H9 (cell line): ENCODE data around the gene SCAMP3. TPM values are rescaled to one million over a fixed set of nuclear protein-coding genes. Genes with fewer than 3 reads are reported as not detected.

Experiments
- DNase-seq: peaks from one replicate; pipeline ENCODE4 v3.0.0-alpha.2; 2017
- H2AFZ ChIP-seq: one replicate; pipeline ENCODE4 v1.6.1; 2013; ENCODE audit warnings: mild to moderate bottlenecking, low read length, control low read depth, moderate library complexity
- H2AK5ac ChIP-seq: 2 replicates; pipeline ENCODE4 v1.6.1; 2013; ENCODE audit warnings: low read length, control low read depth, mixed read lengths; ENCODE audit not compliant: insufficient read length
- H2BK120ac ChIP-seq: one replicate; pipeline ENCODE4 v1.6.1; 2013; ENCODE audit warnings: low read depth, mild to moderate bottlenecking, low read length, control low read depth, inconsistent platforms; ENCODE audit not compliant: poor library complexity, severe bottlenecking
- H2BK12ac ChIP-seq: 2 replicates; pipeline ENCODE4 v1.6.1; 2013; ENCODE audit warnings: low read length, control low read depth, mixed read lengths, low read depth; ENCODE audit not compliant: insufficient read length
- H2BK15ac ChIP-seq: 2 replicates; pipeline ENCODE4 v1.6.1; 2013; ENCODE audit warnings: low read depth, low read length, control low read depth
- H2BK20ac ChIP-seq: one replicate; pipeline ENCODE4 v1.6.1; 2013; ENCODE audit warnings: low read depth, mild to moderate bottlenecking, low read length, control low read depth, inconsistent platforms; ENCODE audit not compliant: poor library complexity, severe bottlenecking
- H2BK5ac ChIP-seq: 2 replicates; pipeline ENCODE4 v1.6.1; 2013; ENCODE audit warnings: low read length, control low read depth, mixed read lengths; ENCODE audit not compliant: insufficient read length
- H3K14ac ChIP-seq: 2 replicates; pipeline ENCODE4 v1.6.1; 2013; ENCODE audit warnings: low read length, control low read depth; ENCODE audit not compliant: insufficient read depth
- H3K18ac ChIP-seq: 2 replicates; pipeline ENCODE4 v1.6.1; 2013; ENCODE audit warnings: low read depth, mild to moderate bottlenecking, mixed read lengths, low read length, control low read depth; ENCODE audit not compliant: insufficient read length
- H3K23ac ChIP-seq: 2 replicates; pipeline ENCODE4 v1.6.1; 2013; ENCODE audit warnings: low read length, control low read depth, mixed read lengths, low read depth; ENCODE audit not compliant: insufficient read length
- H3K23me2 ChIP-seq: 2 replicates; pipeline ENCODE4 v1.6.1; 2013; ENCODE audit warnings: low read depth, mild to moderate bottlenecking, mixed read lengths, low read length, control low read depth; ENCODE audit not compliant: insufficient read length, poor library complexity, severe bottlenecking
- H3K27ac ChIP-seq: 2 replicates; pipeline ENCODE4 v1.5.1; 2013; ENCODE audit warnings: low read length, control low read depth, mixed read lengths, low read depth; ENCODE audit not compliant: insufficient read length
- H3K27me3 ChIP-seq: 2 replicates; pipeline ENCODE4 v1.6.1; 2013; ENCODE audit warnings: low read length, control low read depth, inconsistent platforms; ENCODE audit not compliant: insufficient read depth
- H3K4ac ChIP-seq: 2 replicates; pipeline ENCODE4 v1.6.1; 2013; ENCODE audit warnings: low read depth, mild to moderate bottlenecking, control low read depth, inconsistent platforms, low read length, moderate library complexity
- H3K4me1 ChIP-seq: 2 replicates; pipeline ENCODE4 v1.6.1; 2013; ENCODE audit warnings: low read length, control low read depth, inconsistent platforms; ENCODE audit not compliant: insufficient read depth
- H3K4me2 ChIP-seq: 2 replicates; pipeline ENCODE4 v1.6.1; 2013; ENCODE audit warnings: low read length, control low read depth, mixed read lengths; ENCODE audit not compliant: insufficient read length, insufficient read depth
- H3K56ac ChIP-seq: 2 replicates; pipeline ENCODE4 v1.6.1; 2013; ENCODE audit warnings: low read depth, mild to moderate bottlenecking, mixed read lengths, low read length, control low read depth; ENCODE audit not compliant: insufficient read length
- H3K79me1 ChIP-seq: 2 replicates; pipeline ENCODE4 v1.6.1; 2013; ENCODE audit warnings: low read depth, mild to moderate bottlenecking, moderate library complexity, low read length, control low read depth, inconsistent platforms; ENCODE audit not compliant: insufficient read depth, poor library complexity, severe bottlenecking
- H3K79me2 ChIP-seq: 2 replicates; pipeline ENCODE4 v1.6.1; 2013; ENCODE audit warnings: low read length, control low read depth, inconsistent platforms; ENCODE audit not compliant: insufficient read depth
- H3K9ac ChIP-seq: 2 replicates; pipeline ENCODE4 v1.6.1; 2013; ENCODE audit warnings: low read length, control low read depth, mixed read lengths; ENCODE audit not compliant: insufficient read length; ENCODE audit errors: extremely low read depth
- H3K9me3 ChIP-seq: one replicate; pipeline ENCODE4 v1.6.1; 2013; ENCODE audit warnings: low read depth, low read length, inconsistent platforms; ENCODE audit not compliant: control insufficient read depth
- H3T11ph ChIP-seq: one replicate; pipeline ENCODE4 v1.6.1; 2013; ENCODE audit warnings: mild to moderate bottlenecking, low read length, control low read depth, inconsistent platforms
- H4K20me1 ChIP-seq: one replicate; pipeline ENCODE4 v1.6.1; 2013; ENCODE audit not compliant: control insufficient read depth, insufficient read length, insufficient read depth
- H4K5ac ChIP-seq: 2 replicates; pipeline ENCODE4 v1.6.1; 2013; ENCODE audit warnings: low read depth, mild to moderate bottlenecking, mixed read lengths, low read length, control low read depth; ENCODE audit not compliant: insufficient read length
- H4K8ac ChIP-seq: replicated peaks from 2 replicates; pipeline ENCODE4 v1.6.1; 2013; ENCODE audit warnings: low read length, control low read depth, mixed read lengths, low read depth; ENCODE audit not compliant: insufficient read length
- H4K91ac ChIP-seq: 2 replicates; pipeline ENCODE4 v1.6.1; 2013; ENCODE audit warnings: low read depth, mild to moderate bottlenecking, moderate library complexity, mixed read lengths, low read length, control low read depth; ENCODE audit not compliant: insufficient read length
- H3K27ac Mint-ChIP-seq, 3 experiments: 2 replicates in 2 of 3; 3 replicates in 1 of 3; pipeline ENCODE4 v1.8.0; 2020 to 2021; ENCODE audit warnings: mixed read lengths in 3 of 3, mild to moderate bottlenecking in 1 of 3, moderate library complexity in 1 of 3
- H3K27me3 Mint-ChIP-seq: 2 replicates; pipeline ENCODE4 v1.8.0; 2021; ENCODE audit warnings: low read depth, mild to moderate bottlenecking, moderate library complexity, mixed read lengths
- H3K36me3 Mint-ChIP-seq, 3 experiments: 2 replicates in 2 of 3; 3 replicates in 1 of 3; pipeline ENCODE4 v1.8.0; 2020 to 2021; ENCODE audit warnings: low read depth in 3 of 3, mixed read lengths in 3 of 3; ENCODE audit not compliant: insufficient read depth in 1 of 3
- H3K4me1 Mint-ChIP-seq, 2 experiments: 2 replicates each; pipeline ENCODE4 v1.8.0; 2020; ENCODE audit warnings: mixed read lengths in 2 of 2
- H3K4me3 Mint-ChIP-seq, 2 experiments: 2 replicates in 1 of 2; 3 replicates in 1 of 2; pipeline ENCODE4 v1.8.0; 2020 to 2021; ENCODE audit warnings: mild to moderate bottlenecking in 2 of 2, mixed read lengths in 2 of 2, moderate library complexity in 1 of 2
- H3K9me3 Mint-ChIP-seq, 2 experiments: 2 replicates in 1 of 2; 3 replicates in 1 of 2; pipeline ENCODE4 v1.8.0; 2020; ENCODE audit warnings: mild to moderate bottlenecking in 2 of 2, mixed read lengths in 2 of 2, moderate library complexity in 1 of 2
- CTCF ChIP-seq: fragments of 200-600 bp; sonication (generic); conservative IDR thresholded peaks from 3 replicates; pipeline ENCODE4 v1.8.0; 2021; ENCODE audit warnings: antibody characterized with exemption, mild to moderate bottlenecking
- WGBS: extraction: QIAGEN DNeasy Blood & Tissue Kit; methylation state at CpG from one replicate; pipeline ENCODE4 v1.1.7; 2013; ENCODE audit warnings: missing lambda C conversion rate, low lambda C conversion rate, mixed read lengths; ENCODE audit not compliant: insufficient read length; ENCODE audit errors: extremely low coverage; 5-methylcytosine and 5-hydroxymethylcytosine counted together
- total RNA-seq: library from RNA; stranded (reverse); gene quantifications from 2 replicates; pipeline ENCODE4 v1.2.1, GENCODE V29; 2021

The SCAMP3 gene
- total RNA-seq, 1 experiment from 2014 or later, result 52.5 TPM

GRCh38 chr1:155254228-155254713 is 7.9 kb downstream of the SCAMP3 start:
- Histone ChIP-seq H4K8ac (no peak overlapping the region), H3K9ac (no peak overlapping the region), H4K20me1 (no peaks in the 10 kb centered on the region), H3K4ac (no peak overlapping the region), H2BK120ac (no peak overlapping the region), H3K4me2 (peak overlapping the region; percentile 67), H2AK5ac (no peak overlapping the region), H2BK5ac (no peak overlapping the region), H3K23me2 (peaks cover 14% of the 10 kb centered on the region), H3K79me1 (no peaks in the 10 kb centered on the region), H3K27me3 (no peaks in the 10 kb centered on the region), H2BK12ac (no peak overlapping the region), H4K5ac (no peak overlapping the region), H3K4me1 (peaks cover 4% of the 10 kb centered on the region; the same call in 1 of the 2 replicates), H3K27ac (no peak overlapping the region), H2BK15ac (no peak overlapping the region), H2AFZ (no peak overlapping the region), H3K56ac (no peak overlapping the region), H3K23ac (no peak overlapping the region), H3K18ac (no peak overlapping the region), H2BK20ac (no peak overlapping the region), H3K79me2 (no peaks in the 10 kb centered on the region), H4K91ac (no peak overlapping the region), H3K14ac (no peak overlapping the region), H3T11ph (no peak overlapping the region), H3K9me3 (no peaks in the 10 kb centered on the region)
- no CpG with 5 or more reads among the region's 12 CpGs for WGBS
- DNase-seq, result no peak
- no peak for TF ChIP-seq CTCF
- Mint-ChIP-seq H3K4me1 (peaks cover 30 to 32% of the 10 kb centered on the region in 2 experiments), H3K4me3 (peak overlapping the region; percentile 73 to 88), H3K27ac (peak overlapping the region in 1 of 3 experiments; percentile 68; a peak in 3 of 7 replicates), H3K9me3 (no peaks in the 10 kb centered on the region), H3K36me3 (peaks cover 8 to 28% (median 21%) of the 10 kb centered on the region in 3 experiments; a peak in 6 of 7 replicates), H3K27me3 (no peaks in the 10 kb centered on the region; the same call in 1 of the 2 replicates)
